Activated T-cell treated with anti-CD3 and anti-CD28 coated beads, Interleukin-2, amount 50 U/mL, for 1 hour (primary cell): Measurements from ENCODE around the gene RPL31.

Experiments used
- DNase-seq: peaks from one replicate; pipeline ENCODE4 v3.0.0-alpha.2; 2020

Gene RPL31

GRCh38 chr2:100997509-100998234 is 4.4 kb upstream of the RPL31 start:
- no peak for DNase-seq

DNA sequence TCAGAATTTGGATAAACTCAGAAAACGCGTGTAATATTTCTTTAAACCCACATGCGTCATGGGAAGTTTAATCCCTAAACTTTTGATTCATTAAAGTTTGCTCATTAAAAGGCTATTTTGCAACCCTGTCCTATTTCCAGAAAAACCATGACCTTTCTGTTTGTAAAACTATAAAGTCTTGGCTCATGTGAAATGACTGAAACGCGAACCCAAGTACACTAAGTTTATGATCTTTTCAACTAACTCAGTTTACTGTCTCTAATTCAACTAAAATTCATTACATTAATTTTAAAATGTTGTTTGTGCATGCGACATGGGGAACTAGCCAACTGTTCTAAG is 3.9 kb upstream of the RPL31 start:
- no peak for DNase-seq

DNA sequence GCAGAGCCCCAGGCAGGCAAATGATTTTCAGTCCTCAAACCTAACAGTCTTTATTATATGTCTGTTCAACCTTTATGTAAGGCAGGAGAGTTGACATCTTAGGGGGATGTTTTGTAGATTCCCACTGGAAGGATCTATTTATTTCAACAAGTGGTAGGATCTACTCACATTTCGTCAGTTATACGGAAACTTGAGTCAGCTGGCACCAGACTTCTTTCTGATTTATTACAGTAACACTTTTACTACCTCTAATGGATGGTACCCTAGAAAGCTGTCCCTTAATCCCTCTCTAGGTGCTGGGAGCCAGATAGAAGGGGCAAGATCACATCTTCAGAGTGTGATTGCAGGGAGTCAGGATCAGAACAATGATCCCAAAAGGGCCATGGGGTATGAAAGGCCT is 2.1 kb upstream of the RPL31 start:
- DNase-seq: no peak

DNA sequence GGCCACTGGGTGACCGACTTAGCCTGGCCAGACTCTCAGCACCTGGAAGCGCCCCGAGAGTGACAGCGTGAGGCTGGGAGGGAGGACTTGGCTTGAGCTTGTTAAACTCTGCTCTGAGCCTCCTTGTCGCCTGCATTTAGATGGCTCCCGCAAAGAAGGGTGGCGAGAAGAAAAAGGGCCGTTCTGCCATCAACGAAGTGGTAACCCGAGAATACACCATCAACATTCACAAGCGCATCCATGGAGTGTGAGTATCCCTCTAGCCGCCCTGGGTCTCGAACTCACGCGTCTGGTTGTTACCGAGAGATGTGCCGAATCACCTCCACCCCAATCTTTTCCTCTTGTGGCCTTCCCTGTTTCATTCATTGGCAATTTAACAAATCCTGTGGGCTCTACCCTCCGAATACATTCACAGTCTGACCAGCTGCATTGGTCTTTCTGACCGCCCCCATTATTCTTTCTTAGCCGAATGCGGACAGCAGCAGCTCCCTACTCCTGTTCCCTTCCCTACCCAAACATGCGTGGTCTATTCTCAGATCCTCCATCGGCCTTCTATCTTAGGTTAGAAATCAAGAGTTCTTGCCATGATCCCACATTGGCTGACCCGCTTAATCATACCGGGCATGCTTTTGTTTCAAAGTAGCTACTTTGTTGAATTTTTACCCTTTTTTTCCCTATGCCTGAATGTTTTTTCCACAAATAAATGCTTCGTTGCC is 631 bp downstream of the RPL31 start:
- no peak for DNase-seq

DNA sequence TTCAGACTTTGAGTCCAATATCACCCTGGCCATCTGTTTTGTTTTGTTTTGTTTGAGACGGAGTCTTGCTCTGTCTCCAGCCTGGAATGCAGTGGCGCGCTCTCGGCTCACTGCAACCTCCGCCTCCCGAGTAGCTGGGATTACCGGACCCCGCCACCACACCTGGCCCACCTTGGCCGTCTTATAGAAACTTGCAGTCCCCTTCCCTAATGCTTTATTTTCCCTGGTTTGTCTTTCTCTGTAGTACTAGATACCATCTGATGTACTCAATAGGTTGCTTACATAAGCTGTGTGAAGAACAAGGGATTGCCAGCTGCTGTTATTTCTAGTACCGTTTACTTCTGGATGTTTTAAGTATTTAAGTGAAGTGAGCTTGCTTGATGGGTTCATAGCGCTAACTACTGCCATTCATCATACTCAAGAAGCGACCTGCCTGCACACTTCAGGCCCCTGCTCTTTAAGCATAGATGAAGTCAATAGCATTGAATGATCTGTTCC is 1.2 kb downstream of the RPL31 start:
- no peak for DNase-seq

DNA sequence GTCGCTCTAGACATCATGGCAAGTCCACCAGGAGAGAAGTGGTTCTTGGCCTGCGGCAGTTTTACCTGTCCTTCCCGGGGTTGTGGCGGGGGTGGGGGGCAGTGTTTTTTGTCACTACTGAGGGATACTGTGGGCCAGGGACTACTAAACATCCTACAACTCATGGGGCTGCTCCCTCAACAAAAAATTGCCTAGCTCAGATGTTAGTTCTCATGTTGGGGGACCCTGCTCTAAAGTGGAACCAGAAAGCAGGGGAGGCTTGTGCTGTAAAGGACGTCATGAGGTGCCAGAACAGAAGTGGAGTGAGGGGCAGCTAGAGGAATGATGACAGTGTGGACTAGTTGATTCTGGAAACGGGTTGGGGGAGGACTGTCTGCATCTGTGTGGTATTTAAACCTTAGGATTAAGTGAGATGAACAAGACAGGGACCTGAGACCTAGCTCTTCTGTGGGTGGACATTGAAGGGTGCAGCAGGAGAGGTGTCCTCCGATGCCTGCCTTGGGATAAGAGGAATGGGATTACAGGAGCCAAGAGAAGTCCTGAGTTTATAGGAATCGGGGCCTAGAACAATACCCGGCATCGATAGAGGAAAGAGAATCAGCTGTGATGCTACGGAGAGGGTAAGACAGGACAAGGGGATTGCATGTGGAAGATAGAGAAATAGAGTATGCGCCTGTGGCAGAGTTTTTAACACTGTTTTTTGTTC is 2.7 kb downstream of the RPL31 start:
- DNase-seq: no peak

- no peak for DNase-seq
Observed at GRCh38 chr2:101006065-101006715, 4.1 kb downstream of the RPL31 start.

GRCh38 chr2:101007415-101008345 is 5.6 kb downstream of the RPL31 start:
- no peak for DNase-seq

- no peak for DNase-seq
Observed at GRCh38 chr2:101011152-101011551, 9.1 kb downstream of the RPL31 start.

GRCh38 chr2:101012054-101012705 is 10.1 kb downstream of the RPL31 start:
- DNase-seq: no peak

DNA sequence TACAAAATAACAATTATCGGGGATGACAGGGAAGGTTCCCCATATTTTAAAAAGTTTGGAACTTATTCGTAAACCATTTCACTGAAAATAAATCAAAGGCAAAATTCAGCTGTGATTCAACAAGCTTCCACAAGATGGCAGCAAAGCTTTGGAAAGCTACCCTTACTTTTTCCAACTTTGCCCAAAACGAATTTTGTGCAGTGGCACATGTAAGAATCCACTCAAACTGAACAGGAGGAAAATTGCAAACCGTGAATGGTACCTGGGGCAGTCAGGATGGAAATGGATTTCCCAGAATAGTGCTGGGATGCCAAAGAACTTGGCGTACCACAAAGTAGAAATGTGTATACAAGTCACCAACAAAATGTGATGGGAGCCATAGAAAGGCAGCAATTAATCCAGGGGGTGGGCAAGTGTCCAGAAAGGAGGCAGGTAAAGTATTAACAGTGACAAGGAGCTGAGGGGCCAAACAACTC is 10.7 kb downstream of the RPL31 start:
- DNase-seq: no peak

DNA sequence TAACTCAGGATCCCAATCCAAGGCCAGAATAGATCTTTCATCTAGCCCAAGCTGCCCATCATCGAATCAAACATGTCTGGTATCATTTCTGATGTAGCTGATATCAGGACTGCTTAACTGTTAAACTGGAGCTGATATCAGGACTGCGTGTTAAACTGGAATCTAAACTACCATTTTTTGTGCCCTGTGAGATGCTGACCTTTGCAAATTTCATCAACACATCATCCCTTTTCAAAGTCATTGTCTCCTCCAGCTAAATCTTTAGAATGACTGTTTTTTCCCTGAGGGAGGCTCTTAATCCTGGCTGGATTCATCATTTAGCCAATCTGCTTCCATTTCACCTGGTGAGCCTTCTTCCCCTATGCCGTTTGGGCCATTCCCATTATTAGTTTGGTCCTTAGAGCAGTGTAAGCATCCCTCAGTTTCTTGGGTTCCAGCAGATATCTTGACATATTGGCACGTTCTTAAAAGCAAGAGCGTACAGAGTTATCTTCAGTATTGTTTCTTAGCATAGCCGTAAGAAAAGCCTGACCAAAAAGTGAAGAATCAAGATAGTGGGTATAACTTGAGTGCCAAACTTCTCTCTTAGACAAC is 12.3 kb downstream of the RPL31 start:
- no peak for DNase-seq

DNA sequence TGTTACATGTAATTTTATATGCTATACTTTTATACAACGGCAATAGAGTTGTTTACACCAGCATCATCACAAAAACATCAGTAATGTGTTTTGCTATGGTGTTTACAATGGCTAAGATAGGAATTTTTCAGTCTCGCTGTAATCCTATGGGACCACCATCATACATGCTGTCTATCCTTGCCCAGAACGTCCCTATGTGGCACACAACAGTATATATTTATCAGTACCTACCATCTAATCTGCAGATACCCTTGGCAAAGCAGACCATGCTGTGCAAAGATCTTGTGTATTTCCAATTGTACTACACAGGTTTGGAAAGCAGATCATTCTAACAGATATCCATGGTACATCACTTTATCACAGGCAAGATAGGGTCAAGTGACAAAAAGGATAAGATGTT is 15.3 kb downstream of the RPL31 start:
- DNase-seq: no peak

DNA sequence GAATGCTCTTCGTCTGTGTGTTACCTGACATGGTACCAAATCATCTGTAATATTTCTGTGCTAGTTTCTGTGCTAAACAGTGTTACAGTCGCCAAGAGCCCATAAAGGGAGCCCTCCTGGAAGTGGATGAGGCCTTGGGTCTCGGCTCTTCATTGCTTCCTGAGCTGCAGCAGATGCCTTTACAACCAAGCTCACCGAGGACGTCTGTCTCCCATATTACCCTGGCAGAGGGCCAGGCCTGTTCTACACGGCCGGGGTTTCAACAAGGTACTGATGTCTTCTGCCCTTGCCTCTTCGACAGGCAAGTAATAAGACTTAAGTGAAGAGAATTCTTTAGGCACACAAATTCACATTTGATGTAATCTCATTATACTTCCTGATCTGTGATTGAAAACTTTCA is 16.8 kb downstream of the RPL31 start:
- no peak for DNase-seq

- no peak for DNase-seq
Observed at GRCh38 chr2:101022221-101022620, 20.1 kb downstream of the RPL31 start.

GRCh38 chr2:101023327-101024107 is 21.4 kb downstream of the RPL31 start:
- no peak for DNase-seq

GRCh38 chr2:101025561-101025960 is 23.5 kb downstream of the RPL31 start:
- no peak for DNase-seq

DNA sequence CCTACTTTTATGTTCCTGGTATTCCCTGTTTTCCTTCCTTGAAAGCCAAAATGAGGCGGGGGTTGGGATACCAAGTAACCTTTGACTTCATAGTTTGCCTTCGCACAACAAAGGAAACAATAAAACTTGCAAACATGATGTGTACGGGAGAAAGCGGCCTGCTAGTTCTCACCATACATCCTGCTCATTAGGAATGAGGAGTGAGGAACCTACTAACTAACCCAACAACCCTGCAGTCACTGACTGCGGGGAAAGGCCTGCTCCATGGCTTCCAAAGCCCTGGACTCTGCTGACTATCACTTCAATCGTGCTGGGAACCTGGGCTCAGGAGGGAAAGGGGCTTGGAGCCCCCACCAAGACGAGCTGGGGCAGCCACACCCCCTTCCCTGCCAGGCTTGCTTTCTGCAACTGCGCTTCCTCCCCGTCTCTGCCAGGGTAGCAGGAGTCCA is 24.2 kb downstream of the RPL31 start:
- no peak for DNase-seq

GRCh38 chr2:101026923-101027469 is 24.9 kb downstream of the RPL31 start:
- no peak for DNase-seq

DNA sequence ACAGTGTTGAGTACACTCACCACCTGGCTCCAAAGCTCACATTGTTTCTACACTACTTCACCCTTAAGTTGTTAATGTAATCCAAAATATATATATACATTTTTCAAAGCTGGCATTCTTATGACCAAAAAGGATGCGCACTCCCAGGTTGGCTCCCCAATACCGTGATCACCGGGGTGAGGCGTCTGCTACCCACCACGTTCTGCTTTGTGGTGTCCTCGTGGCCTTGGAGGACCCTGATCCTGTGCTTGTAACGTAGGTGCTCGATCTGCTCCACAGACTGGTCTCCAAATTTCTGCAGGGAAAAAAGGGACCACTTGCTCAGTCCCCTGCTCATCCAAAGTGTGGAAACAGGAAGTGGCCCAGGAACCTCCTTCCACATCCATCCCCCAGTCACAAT is 25.8 kb downstream of the RPL31 start:
- DNase-seq: no peak
